Right lobe of liver (tissue), 4 donors: ENCODE data around the gene LGALS9.

Experiments
- POLR2A ChIP-seq: fragments of 450-650 bp; IDR thresholded peaks from one replicate; pipeline ENCODE4 v1.6.1; 2017; ENCODE audit warnings: antibody characterized with exemption, mild to moderate bottlenecking
- TF ChIP-seq, protein P1 (sequence below), 4 donors: fragments of 200-600 bp in 3 of 4; fragments of 450-650 bp in 1 of 4; IDR thresholded peaks; one replicate each; pipeline versions ENCODE4 v1.5.1 to v1.8.0; 2016 to 2022; ENCODE audit warnings: antibody characterized with exemption in 4 of 4, mild to moderate bottlenecking in 2 of 4
- donor health status: DM: no; HTN: no; CAD: no.
- donor health status: DM: no; HTN: no; CAD: no.
- donor health status: DM: no; HTN: yes; CAD: no.

GRCh38 chr17:27628376-27628775 lies 2.6 kb upstream of the LGALS9 start:
- no peak for TF ChIP-seq POLR2A
- TF ChIP-seq, protein P1, sequence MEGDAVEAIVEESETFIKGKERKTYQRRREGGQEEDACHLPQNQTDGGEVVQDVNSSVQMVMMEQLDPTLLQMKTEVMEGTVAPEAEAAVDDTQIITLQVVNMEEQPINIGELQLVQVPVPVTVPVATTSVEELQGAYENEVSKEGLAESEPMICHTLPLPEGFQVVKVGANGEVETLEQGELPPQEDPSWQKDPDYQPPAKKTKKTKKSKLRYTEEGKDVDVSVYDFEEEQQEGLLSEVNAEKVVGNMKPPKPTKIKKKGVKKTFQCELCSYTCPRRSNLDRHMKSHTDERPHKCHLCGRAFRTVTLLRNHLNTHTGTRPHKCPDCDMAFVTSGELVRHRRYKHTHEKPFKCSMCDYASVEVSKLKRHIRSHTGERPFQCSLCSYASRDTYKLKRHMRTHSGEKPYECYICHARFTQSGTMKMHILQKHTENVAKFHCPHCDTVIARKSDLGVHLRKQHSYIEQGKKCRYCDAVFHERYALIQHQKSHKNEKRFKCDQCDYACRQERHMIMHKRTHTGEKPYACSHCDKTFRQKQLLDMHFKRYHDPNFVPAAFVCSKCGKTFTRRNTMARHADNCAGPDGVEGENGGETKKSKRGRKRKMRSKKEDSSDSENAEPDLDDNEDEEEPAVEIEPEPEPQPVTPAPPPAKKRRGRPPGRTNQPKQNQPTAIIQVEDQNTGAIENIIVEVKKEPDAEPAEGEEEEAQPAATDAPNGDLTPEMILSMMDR (IDR thresholded peaks at IDR 0.05) = no peak
